ENCODE data around the gene CNTNAP2.

CNTNAP2 gene

DNA sequence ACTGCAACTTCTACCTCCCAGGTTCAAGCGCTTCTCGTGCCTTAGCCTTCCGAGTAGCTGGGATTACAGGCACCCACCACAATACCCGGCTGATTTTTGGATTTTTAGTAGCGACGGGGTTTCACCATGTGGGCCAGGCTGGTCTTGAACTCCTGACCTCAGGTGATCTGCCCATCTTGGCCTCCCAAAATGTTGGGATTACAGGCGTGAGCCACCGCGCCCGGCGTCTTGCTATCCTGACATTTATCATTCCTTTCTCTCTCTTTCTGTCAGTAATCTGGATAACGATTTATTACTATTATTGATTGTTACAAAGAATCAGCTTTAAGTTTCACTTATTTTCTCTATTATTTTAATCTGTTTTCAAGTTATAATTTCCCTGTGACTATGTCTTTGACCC is 548.4 kb downstream of the CNTNAP2 start:
- TF ChIP-seq, protein P1, sequence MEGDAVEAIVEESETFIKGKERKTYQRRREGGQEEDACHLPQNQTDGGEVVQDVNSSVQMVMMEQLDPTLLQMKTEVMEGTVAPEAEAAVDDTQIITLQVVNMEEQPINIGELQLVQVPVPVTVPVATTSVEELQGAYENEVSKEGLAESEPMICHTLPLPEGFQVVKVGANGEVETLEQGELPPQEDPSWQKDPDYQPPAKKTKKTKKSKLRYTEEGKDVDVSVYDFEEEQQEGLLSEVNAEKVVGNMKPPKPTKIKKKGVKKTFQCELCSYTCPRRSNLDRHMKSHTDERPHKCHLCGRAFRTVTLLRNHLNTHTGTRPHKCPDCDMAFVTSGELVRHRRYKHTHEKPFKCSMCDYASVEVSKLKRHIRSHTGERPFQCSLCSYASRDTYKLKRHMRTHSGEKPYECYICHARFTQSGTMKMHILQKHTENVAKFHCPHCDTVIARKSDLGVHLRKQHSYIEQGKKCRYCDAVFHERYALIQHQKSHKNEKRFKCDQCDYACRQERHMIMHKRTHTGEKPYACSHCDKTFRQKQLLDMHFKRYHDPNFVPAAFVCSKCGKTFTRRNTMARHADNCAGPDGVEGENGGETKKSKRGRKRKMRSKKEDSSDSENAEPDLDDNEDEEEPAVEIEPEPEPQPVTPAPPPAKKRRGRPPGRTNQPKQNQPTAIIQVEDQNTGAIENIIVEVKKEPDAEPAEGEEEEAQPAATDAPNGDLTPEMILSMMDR (IDR thresholded peaks at IDR 0.05; ENCODE audit: low read depth, low read length): no peak
- no peak overlapping the region for H3K4me3 ChIP-seq (ENCODE audit: low read depth, low read length)

DNA sequence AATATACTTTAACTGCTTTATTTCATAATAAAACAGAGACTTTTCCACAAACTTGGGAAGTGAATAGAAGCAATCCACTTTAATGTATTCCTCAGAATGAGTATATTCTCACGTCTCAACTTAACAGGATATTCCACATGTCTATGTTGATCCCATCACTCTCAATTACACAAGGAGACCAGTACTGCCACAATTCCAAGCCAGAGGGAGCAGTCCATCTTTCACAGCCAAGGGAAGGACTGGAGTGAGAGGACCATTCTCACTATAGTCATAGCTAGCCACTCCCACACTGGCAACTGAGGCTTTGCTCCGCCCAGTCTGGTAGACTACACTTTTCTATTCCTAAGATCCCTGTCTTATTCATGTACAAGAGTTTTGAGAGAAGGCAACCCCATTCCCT is 553.9 kb downstream of the CNTNAP2 start:
- no peak overlapping the region for H3K4me3 ChIP-seq (ENCODE audit: low read depth, low read length)
- TF ChIP-seq, protein P1 (IDR thresholded peaks at IDR 0.05; ENCODE audit: low read depth, low read length): no peak

DNA sequence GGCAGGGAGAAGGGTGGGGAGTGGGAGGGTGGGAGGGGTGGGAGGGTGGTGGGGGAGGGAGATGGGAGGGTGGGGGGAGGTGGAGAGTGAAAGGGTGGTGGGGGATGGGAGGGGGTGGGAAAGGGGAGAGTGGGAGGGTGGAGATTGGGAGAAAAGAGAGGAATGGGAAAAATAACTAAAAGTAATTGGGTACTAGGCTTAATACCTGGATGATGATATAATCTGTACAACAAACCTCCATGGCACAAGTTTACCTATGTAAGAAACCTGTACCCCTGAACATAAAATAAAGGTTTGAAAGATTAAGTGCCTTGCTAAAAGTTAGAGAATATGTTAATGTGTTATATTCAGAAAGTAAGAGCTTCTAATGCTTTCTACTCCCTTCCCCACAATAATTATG is 564.9 kb downstream of the CNTNAP2 start:
- no peak overlapping the region for H3K4me3 ChIP-seq (ENCODE audit: low read depth, low read length)
- TF ChIP-seq, protein P1 (IDR thresholded peaks at IDR 0.05; ENCODE audit: low read depth, low read length): no peak

DNA sequence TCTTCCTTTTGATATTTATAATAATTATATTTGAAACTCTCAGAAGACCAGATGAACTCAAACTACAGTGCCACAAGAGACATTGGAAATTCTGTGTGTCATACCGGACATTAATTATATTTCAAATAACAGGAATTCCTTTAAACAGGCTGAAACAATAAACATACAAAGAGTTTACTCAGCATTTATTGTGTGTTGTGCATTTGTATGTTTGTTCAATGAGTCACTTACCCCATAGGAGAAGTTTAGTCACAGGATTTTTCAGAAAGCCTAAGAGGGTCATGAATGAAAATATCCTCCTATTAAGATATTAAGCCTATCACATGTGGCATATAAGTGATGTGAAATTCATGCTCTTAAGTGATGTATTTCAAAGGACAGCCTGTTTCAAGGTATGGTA is 566.8 kb downstream of the CNTNAP2 start:
- H3K4me3 ChIP-seq (ENCODE audit: low read depth, low read length): no peak overlapping the region
- TF ChIP-seq, protein P1 (IDR thresholded peaks at IDR 0.05; ENCODE audit: low read depth, low read length): no peak

DNA sequence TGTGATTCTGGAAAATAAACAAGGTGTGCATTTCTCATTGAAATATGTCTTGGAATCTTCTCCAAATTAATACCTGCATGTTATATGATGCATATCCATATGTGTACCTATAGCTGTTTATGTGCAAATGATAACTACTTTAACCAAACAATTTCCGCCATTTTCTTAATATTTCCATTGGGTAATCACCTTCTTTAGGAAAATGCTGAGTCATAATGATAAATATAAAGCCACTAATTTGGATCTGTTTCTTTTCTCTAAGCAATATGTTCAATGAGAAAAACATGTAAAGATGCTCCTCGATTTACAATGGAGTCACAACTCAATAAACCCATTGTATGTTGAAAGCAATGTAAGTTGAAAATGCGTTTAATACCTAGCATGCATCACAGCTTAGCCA is 574.4 kb downstream of the CNTNAP2 start:
- TF ChIP-seq, protein P1 (IDR thresholded peaks at IDR 0.05; ENCODE audit: low read depth, low read length): no peak
- no peak overlapping the region for H3K4me3 ChIP-seq (ENCODE audit: low read depth, low read length)

DNA sequence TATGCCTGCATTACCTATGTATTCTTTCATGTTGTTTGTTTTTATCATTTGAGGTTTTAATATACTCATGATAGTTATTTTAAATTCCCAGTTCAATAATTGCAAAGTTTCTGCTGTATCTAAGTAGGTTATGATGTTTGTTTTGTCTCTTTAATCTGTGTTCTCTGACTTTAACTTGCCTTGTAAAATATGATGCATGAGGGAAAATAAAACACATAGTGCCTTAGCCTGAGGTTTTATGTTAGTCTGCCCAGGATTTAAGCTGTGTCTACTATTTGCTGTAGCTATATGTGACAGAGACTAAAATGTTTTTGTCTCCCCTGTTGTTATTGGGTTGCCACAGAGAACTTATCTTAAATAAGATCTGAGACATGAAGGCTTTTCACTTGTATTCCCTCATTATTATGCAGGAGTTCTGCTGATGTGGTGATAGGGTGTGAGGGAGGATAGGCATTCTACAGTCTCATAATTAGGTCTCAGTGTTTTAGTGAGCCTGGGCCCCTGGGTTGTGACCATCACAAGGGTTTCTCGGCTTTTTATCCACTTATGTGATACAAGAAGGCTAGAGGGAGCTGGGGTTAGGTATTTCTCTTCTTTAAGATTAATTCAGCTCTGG is 582.5 kb downstream of the CNTNAP2 start:
- no peak overlapping the region for H3K4me3 ChIP-seq (ENCODE audit: low read depth, low read length)
- TF ChIP-seq, protein P1 (IDR thresholded peaks at IDR 0.05; ENCODE audit: low read depth, low read length): no peak

DNA sequence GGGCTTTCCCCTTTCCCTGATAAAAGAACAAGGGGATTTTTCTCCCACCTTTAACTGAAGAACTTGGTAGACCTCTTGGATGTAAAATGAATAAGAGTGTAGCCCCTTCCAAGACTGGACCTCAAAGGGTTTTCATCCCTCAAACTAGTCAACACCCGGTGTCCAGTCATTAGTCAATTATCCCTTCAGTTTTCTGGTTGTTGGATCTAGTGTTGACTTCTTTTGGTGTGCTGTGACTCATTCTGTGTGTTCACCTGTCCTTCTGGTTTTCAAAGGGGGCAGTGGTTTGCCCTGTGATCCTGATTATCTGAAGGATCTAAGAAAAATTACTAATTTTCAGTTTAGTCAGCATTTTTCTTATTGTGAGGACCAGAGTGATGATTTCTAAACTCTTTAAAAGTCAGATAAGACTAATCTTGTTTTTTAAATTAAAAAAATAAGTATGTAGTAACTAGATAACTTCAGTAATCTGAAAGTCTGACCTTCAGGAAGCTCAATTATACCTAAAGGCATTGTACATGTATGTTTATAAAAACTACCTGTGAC is 583.5 kb downstream of the CNTNAP2 start:
- TF ChIP-seq, protein P1 (IDR thresholded peaks at IDR 0.05; ENCODE audit: low read depth, low read length): no peak
- H3K4me3 ChIP-seq (ENCODE audit: low read depth, low read length): no peak overlapping the region

Measured in WI38 (cell line).